Measurements from ENCODE around the gene KCNK2.

Gene KCNK2

GRCh38 chr1:215082532-215083382 is at the start of gene KCNK2:
Gene KCNK2, plus strand, starts transcription at chr1:215082737. Its CDS starts 649 bp downstream, at chr1:215083386.
- no peak for FAIRE-seq

GRCh38 chr1:215032911-215033526 is 49.5 kb upstream of the KCNK2 start:
- FAIRE-seq (no peak), DNase-seq (ENCODE audit: low spot score) (no peak)

More at GRCh38 chr1:215082532-215083382, at the start of gene KCNK2:
- DNase-seq (ENCODE audit: low spot score): peak; percentile 8

- DNase-seq (ENCODE audit: low spot score): no peak
- no peak for FAIRE-seq
Observed at GRCh38 chr1:215040190-215040589, 42.3 kb upstream of the KCNK2 start.

GRCh38 chr1:215043401-215043800 is 39.1 kb upstream of the KCNK2 start:
- FAIRE-seq: no peak
- DNase-seq (ENCODE audit: low spot score): no peak

- FAIRE-seq: no peak
Observed at GRCh38 chr1:215044151-215044550, 38.4 kb upstream of the KCNK2 start.

GRCh38 chr1:215045698-215046308 is 36.7 kb upstream of the KCNK2 start:
- no peak for DNase-seq (ENCODE audit: low spot score)
- FAIRE-seq: no peak

More at GRCh38 chr1:215044151-215044550, 38.4 kb upstream of the KCNK2 start:
- no peak for DNase-seq (ENCODE audit: low spot score)

- FAIRE-seq (no peak), DNase-seq (ENCODE audit: low spot score) (no peak)
Observed at GRCh38 chr1:215052256-215053015, 30.1 kb upstream of the KCNK2 start.

GRCh38 chr1:215054266-215054665 is 28.3 kb upstream of the KCNK2 start:
- DNase-seq (ENCODE audit: low spot score) (no peak), FAIRE-seq (no peak)

- DNase-seq (ENCODE audit: low spot score): no peak
- FAIRE-seq: no peak
Observed at GRCh38 chr1:215055281-215055935, 27.1 kb upstream of the KCNK2 start.

GRCh38 chr1:215056584-215056983 is 26.0 kb upstream of the KCNK2 start:
- no peak for DNase-seq (ENCODE audit: low spot score)
- no peak for FAIRE-seq

GRCh38 chr1:215059947-215060346 is 22.6 kb upstream of the KCNK2 start:
- no peak for FAIRE-seq
- no peak for DNase-seq (ENCODE audit: low spot score)

GRCh38 chr1:215064327-215064726 is 18.2 kb upstream of the KCNK2 start:
- no peak for FAIRE-seq
- no peak for DNase-seq (ENCODE audit: low spot score)

GRCh38 chr1:215071078-215071477 is 11.5 kb upstream of the KCNK2 start:
- FAIRE-seq: no peak

GRCh38 chr1:215076322-215076721 is 6.2 kb upstream of the KCNK2 start:
- no peak for DNase-seq (ENCODE audit: low spot score)

More at GRCh38 chr1:215071078-215071477, 11.5 kb upstream of the KCNK2 start:
- no peak for DNase-seq (ENCODE audit: low spot score)

GRCh38 chr1:215079456-215079855 is 3.1 kb upstream of the KCNK2 start:
- no peak for FAIRE-seq
- DNase-seq (ENCODE audit: low spot score): no peak

More at GRCh38 chr1:215076322-215076721, 6.2 kb upstream of the KCNK2 start:
- FAIRE-seq: no peak

- no peak for DNase-seq (ENCODE audit: low spot score)
- FAIRE-seq: no peak
Observed at GRCh38 chr1:215081661-215082531, 641 bp upstream of the KCNK2 start.

GRCh38 chr1:215083383-215083961 is 935 bp downstream of the KCNK2 start:
- FAIRE-seq (no peak), DNase-seq (ENCODE audit: low spot score) (no peak)

- FAIRE-seq (no peak), DNase-seq (ENCODE audit: low spot score) (no peak)
Observed at GRCh38 chr1:215084621-215085020, 2.1 kb downstream of the KCNK2 start.

- no peak for DNase-seq (ENCODE audit: low spot score)
Observed at GRCh38 chr1:215087603-215088002, 5.1 kb downstream of the KCNK2 start.

More at GRCh38 chr1:215087603-215088002, 5.1 kb downstream of the KCNK2 start:
- no peak for FAIRE-seq

Measured in urothelium cell line (cell line).